Vagina (tissue), 2 donors: ENCODE measurements around the gene PLA2G2D. TPM values are rescaled to one million over a fixed set of nuclear protein-coding genes. Genes with fewer than 3 reads are reported as not detected.

ENCODE experiments used
- DNase-seq, 2 donors: peaks; one replicate each; pipeline ENCODE4 v3.0.0-alpha.2; 2017; ENCODE audit errors: extremely low spot score in 2 of 2
- H3K27ac ChIP-seq: fragments of 200-600 bp; sonication (generic); one replicate; pipeline ENCODE4 v1.5.1; 2019
- H3K27me3 ChIP-seq: fragments of 200-600 bp; sonication (generic); one replicate; pipeline ENCODE4 v1.5.1; 2019
- H3K36me3 ChIP-seq, 2 donors: fragments of 200-600 bp; sonication (generic); one replicate each; pipeline ENCODE4 v1.5.1; 2017 to 2019
- H3K4me1 ChIP-seq: fragments of 200-600 bp; sonication (generic); one replicate; pipeline ENCODE4 v1.5.1; 2019
- H3K4me3 ChIP-seq, 2 donors: fragments of 200-600 bp; sonication (generic); 1 replicate in 1 of 2; 2 replicates in 1 of 2; pipeline ENCODE4 v1.5.1; 2016 to 2019
- H3K9me3 ChIP-seq: fragments of 200-600 bp; sonication (generic); one replicate; pipeline ENCODE4 v1.5.1; 2019
- POLR2A ChIP-seq, 2 donors: fragments of 450-650 bp; IDR thresholded peaks; one replicate each; pipeline ENCODE4 v1.6.1; 2017; ENCODE audit warnings: antibody characterized with exemption in 2 of 2, mild to moderate bottlenecking in 2 of 2, moderate library complexity in 2 of 2
- POLR2AphosphoS5 ChIP-seq, 2 donors: sonication (generic); formaldehyde crosslinking; IDR thresholded peaks; one replicate each; pipeline ENCODE4 v1.9.0; 2017; ENCODE audit warnings: antibody characterized with exemption in 2 of 2, mild to moderate bottlenecking in 2 of 2, low read depth in 1 of 2; ENCODE audit not compliant: insufficient read depth in 1 of 2
- intact Hi-C: fragments of 100-400 bp; cut with DNase I; formaldehyde crosslinking; loops from one replicate; pipeline ENCODE4 v1.15.1; 2023
- total RNA-seq: library from RNA; depleted of rRNA; stranded (reverse); fragments of >200 nt; gene quantifications from one replicate; pipeline ENCODE4 v1.2.3, GENCODE V29; 2016
- TF ChIP-seq, protein P1 (sequence below), 3 experiments: fragments of 450-650 bp in 2 of 3; fragments of 200-600 bp in 1 of 3; sonication (generic) in 1 of 3; IDR thresholded peaks; one replicate each; pipeline ENCODE4 v1.5.1; 2017 to 2019; ENCODE audit warnings: antibody characterized with exemption in 3 of 3, mild to moderate bottlenecking in 2 of 3, moderate library complexity in 2 of 3

The PLA2G2D gene
- total RNA-seq, 1 donor from 2014 or later: not detected

DNA sequence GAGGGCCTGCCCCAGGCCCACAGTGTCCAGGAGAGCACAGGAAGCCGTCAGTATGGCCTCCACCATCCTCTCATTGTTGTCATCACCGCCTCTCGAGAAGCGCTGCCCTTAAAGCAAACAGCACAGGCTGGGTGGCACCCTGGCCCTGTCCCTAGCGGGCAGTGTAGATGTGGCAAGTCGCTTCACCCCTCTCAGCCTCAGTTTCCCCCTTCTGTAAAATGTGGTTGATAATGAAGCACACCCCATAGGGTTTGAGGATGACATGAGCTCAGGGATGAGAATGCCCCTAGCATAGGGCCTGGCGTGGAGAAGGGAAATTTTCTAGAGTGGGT lies 33.2 kb upstream of the PLA2G2D start:
- peaks cover 5% of the 10 kb centered on the region for H3K4me1 ChIP-seq
- no peaks in the 10 kb centered on the region for H3K9me3 ChIP-seq
- intact Hi-C loops: loop anchor here (2.0 kb wide), 1 partner anchor 234 kb away; no protein-coding TSS in a partner anchor
- no peak overlapping the region for H3K27ac ChIP-seq
- TF ChIP-seq, protein P1, sequence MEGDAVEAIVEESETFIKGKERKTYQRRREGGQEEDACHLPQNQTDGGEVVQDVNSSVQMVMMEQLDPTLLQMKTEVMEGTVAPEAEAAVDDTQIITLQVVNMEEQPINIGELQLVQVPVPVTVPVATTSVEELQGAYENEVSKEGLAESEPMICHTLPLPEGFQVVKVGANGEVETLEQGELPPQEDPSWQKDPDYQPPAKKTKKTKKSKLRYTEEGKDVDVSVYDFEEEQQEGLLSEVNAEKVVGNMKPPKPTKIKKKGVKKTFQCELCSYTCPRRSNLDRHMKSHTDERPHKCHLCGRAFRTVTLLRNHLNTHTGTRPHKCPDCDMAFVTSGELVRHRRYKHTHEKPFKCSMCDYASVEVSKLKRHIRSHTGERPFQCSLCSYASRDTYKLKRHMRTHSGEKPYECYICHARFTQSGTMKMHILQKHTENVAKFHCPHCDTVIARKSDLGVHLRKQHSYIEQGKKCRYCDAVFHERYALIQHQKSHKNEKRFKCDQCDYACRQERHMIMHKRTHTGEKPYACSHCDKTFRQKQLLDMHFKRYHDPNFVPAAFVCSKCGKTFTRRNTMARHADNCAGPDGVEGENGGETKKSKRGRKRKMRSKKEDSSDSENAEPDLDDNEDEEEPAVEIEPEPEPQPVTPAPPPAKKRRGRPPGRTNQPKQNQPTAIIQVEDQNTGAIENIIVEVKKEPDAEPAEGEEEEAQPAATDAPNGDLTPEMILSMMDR (IDR thresholded peaks at IDR 0.05): no peak
- TF ChIP-seq POLR2AphosphoS5 (IDR thresholded peaks at IDR 0.05; ENCODE audit: insufficient read depth in 1 of 2, low read depth in 1 of 2) (no peak), POLR2A (IDR thresholded peaks at IDR 0.05) (no peak)
- DNase-seq: no peak
- no peaks in the 10 kb centered on the region for H3K27me3 ChIP-seq
- H3K36me3 ChIP-seq: no peaks in the 10 kb centered on the region
- peak overlapping the region in 1 of 2 donors; percentile 26 for H3K4me3 ChIP-seq

DNA sequence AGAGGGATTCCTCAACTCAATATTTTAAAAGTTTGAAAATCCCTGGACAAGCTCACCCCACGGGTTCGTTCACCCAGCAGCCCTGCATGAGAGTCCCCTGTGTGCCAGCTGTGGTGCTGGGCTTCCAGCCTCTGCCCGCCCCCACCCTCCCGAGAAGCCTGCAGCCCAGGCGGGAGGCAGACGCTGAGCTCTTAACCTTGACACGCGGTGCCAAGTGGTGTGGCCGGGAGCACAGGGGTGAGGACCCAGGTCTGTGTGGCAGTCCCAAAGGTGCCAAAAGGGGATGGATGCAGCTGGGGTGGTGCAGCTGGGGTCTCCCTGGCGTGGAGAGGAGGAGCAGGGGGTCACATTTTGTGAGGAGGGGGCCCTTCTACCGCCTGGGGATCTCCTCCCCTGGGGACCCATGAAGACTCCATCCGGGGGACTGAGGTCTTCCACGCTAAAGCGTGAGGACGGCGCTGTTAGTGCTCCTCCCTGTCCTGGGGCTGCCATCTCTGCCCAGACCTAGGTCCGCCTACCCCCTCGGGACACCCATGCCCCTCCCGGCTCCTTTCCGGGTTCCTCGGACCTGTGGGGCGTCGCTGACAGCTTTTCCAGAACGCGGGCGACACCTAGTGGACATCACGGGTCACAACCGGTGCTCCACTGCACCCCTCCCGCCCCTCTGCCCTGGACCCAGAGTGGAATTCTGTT lies 32.7 kb upstream of the PLA2G2D start:
- DNase-seq: no peak
- Histone ChIP-seq H3K36me3 (no peaks in the 10 kb centered on the region), H3K4me1 (peaks cover 5% of the 10 kb centered on the region), H3K27me3 (no peaks in the 10 kb centered on the region), H3K9me3 (no peaks in the 10 kb centered on the region), H3K4me3 (peak overlapping the region; percentile 26 to 49), H3K27ac (no peak overlapping the region)
- TF ChIP-seq POLR2AphosphoS5 (IDR thresholded peaks at IDR 0.05; ENCODE audit: insufficient read depth in 1 of 2, low read depth in 1 of 2): no peak
- TF ChIP-seq POLR2A (IDR thresholded peaks at IDR 0.05): no peak
- TF ChIP-seq, protein P1 (IDR thresholded peaks at IDR 0.05): peak; percentile 90 to 98 (median 92)
- intact Hi-C loops: loop anchor here (2.0 kb wide), 1 partner anchor 233 kb away; no protein-coding TSS in a partner anchor

- intact Hi-C loops: no loop called here
- TF ChIP-seq, protein P1 (IDR thresholded peaks at IDR 0.05): no peak
- no peak for TF ChIP-seq POLR2AphosphoS5 (IDR thresholded peaks at IDR 0.05; ENCODE audit: insufficient read depth in 1 of 2, low read depth in 1 of 2)
- no peak for TF ChIP-seq POLR2A (IDR thresholded peaks at IDR 0.05)
Observed at GRCh38 chr1:20150969-20151368, 31.6 kb upstream of the PLA2G2D start.

GRCh38 chr1:20150326-20150705 lies 31.0 kb upstream of the PLA2G2D start:
- no peak for TF ChIP-seq POLR2AphosphoS5 (IDR thresholded peaks at IDR 0.05; ENCODE audit: insufficient read depth in 1 of 2, low read depth in 1 of 2)
- TF ChIP-seq, protein P1 (IDR thresholded peaks at IDR 0.05): no peak
- TF ChIP-seq POLR2A (IDR thresholded peaks at IDR 0.05): no peak
- intact Hi-C loops: no loop called here
- Histone ChIP-seq H3K4me1 (peaks cover 5% of the 10 kb centered on the region), H3K9me3 (no peaks in the 10 kb centered on the region), H3K36me3 (no peaks in the 10 kb centered on the region), H3K27me3 (no peaks in the 10 kb centered on the region), H3K4me3 (no peak overlapping the region), H3K27ac (no peak overlapping the region)
- no peak for DNase-seq

More at GRCh38 chr1:20150969-20151368, 31.6 kb upstream of the PLA2G2D start:
- Histone ChIP-seq H3K4me1 (peaks cover 5% of the 10 kb centered on the region), H3K36me3 (no peaks in the 10 kb centered on the region), H3K4me3 (no peak overlapping the region), H3K9me3 (no peaks in the 10 kb centered on the region), H3K27me3 (no peaks in the 10 kb centered on the region), H3K27ac (no peak overlapping the region)
- DNase-seq: no peak

GRCh38 chr1:20149601-20150325 lies 30.4 kb upstream of the PLA2G2D start:
- no peaks in the 10 kb centered on the region for H3K9me3 ChIP-seq
- intact Hi-C loops: no loop called here
- TF ChIP-seq POLR2A (IDR thresholded peaks at IDR 0.05): no peak
- TF ChIP-seq, protein P1 (IDR thresholded peaks at IDR 0.05): no peak
- no peak for TF ChIP-seq POLR2AphosphoS5 (IDR thresholded peaks at IDR 0.05; ENCODE audit: insufficient read depth in 1 of 2, low read depth in 1 of 2)
- H3K27ac ChIP-seq: no peak overlapping the region
- peaks cover 5% of the 10 kb centered on the region for H3K4me1 ChIP-seq
- H3K4me3 ChIP-seq: no peak overlapping the region
- no peak for DNase-seq
- H3K27me3 ChIP-seq: no peaks in the 10 kb centered on the region
- no peaks in the 10 kb centered on the region for H3K36me3 ChIP-seq
